ENCODE measurements around the gene PXMP4.

Gene PXMP4

DNA sequence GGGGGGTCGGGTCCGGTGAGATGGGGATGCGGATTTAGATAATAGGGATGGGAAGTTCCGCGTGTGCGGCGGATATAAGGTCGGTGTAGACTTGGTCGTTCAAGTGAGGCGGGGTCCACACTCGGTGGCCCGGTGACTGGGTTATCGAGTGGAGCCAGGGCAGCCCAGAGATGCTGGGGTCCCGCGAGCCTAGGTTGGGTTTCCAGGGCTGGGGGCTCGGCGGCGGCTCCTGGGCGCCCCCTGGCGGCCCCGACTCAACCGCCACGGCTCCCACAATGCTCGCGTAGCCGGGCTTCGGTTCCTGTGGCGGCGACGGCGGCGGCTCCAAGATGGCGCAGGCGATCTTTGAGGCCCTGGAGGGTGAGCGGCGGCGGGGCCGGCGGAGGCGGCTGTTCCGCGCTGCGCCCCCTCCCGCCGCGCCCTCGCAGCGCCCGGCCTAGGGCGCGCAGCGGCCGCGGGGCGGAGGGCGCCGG is 11.6 kb upstream of the PXMP4 start, which contains the start of gene ZNF341:
ZNF341 (plus strand) TSS at position 304 of the 473 bp plus-strand sequence; CDS start at position 330, 26 bp downstream.
- peak; percentile 83 for DNase-seq

DNA sequence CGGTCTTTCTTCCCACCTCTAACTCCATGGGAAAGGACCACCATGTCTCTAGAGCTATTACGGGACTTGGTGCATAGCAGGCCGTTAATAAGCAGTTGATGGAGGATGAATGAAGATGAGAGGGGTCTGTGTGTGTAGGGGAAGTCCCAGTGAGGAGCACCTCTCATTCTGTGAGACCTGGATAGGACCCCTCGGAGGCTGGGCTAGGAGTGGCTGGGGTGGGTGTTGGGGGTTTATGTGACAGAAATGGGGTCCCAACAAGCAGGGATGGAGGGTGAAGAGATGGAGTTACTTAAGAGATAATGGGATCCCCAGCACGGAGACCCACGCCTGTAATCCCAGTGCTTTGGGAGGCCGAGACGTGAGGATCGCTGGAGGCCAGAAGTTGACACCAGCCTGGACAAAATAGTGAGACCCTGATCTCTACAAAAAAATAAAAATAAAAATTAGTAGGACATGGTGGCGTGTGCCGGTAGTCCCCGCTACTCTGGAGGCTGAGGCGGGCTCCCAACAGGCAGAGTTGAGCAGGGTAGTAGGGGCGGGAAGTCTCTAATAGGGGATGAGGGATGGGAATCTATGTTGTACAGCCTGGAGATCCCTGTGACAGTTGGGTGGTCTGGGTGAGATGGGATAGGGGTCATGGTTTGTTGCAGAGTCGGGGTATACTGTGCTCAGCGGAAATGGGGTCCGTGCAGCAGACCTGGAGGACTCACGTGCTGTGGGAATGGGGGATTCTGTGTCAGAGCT is 11.0 kb upstream of the PXMP4 start:
- no peak for DNase-seq

DNA sequence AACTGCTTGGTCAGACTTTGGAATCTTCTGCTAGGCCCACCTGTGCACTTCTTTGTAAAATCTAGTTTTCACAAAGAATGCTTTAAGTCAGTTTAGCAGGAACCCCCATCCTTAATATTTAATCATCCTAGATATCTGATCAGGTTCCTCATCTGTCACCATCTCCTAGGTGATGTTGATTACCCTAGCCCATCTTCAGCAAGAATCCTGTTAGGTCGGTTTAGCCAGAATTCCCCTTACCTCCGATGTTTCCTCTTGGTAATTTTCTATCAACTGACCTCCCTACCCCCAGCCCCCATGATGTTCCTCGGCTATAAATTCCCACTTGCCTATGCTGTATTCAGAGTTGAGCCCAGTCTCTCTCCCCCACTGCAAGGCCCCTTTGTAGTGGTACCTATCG is 9.0 kb upstream of the PXMP4 start:
- no peak for DNase-seq

DNA sequence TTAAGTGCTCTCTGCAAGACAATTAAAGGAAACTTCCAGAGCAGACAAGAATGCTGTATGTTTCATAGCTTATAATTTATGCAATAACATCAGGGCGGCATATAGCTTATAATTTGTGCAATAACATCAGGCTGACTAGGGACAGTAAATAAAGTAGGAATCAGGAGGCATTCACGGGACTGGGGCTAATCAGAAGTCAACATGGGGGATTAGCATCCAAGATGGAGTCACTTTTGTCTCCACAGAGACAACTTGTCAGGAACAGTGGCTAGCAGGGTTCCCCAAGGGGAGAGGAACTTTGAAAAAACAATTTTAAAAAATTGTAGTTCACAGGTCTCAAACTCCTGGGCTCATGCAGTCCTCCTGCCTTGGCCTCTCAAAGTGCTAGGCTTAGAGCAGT is 8.4 kb upstream of the PXMP4 start:
- DNase-seq, result no peak

DNA sequence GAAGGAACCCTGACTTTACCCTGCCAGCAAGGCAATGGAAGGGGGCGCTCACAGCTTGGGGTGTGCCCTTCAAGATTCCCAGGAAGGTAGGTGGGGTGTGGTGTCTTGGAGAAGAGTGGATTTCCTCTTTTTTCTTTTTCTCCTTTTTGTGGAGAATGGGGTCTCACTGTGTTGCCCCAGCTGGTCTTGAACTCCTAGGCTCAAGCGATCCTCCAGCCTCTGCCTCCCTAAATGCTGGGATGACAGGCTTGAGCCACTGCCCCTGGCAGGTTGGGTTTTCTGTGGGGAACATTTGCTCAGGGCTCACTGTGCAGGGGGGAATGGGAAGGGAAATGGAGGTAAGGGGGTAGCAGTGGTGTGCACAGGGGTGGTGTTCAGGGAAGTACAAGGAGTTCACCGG is 7.7 kb upstream of the PXMP4 start:
- no peak for DNase-seq

DNA sequence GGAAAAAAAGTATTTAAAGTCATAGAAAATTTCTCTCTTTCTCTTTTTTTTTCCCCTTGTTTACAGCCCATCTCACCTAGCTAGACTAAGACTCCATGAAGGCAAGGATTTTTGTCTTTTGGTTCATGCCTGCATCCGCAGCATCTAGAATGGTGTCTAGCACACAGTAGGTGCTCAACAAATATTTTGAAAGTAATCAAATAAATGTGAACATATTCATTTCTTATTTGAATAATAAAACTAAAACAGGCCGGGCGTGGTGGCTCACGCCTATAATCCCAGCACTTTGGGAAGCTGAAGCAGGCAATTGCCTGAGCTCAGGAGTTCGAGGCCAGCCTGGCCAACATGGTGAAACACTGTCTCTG is 7.0 kb upstream of the PXMP4 start:
- DNase-seq, result no peak

DNA sequence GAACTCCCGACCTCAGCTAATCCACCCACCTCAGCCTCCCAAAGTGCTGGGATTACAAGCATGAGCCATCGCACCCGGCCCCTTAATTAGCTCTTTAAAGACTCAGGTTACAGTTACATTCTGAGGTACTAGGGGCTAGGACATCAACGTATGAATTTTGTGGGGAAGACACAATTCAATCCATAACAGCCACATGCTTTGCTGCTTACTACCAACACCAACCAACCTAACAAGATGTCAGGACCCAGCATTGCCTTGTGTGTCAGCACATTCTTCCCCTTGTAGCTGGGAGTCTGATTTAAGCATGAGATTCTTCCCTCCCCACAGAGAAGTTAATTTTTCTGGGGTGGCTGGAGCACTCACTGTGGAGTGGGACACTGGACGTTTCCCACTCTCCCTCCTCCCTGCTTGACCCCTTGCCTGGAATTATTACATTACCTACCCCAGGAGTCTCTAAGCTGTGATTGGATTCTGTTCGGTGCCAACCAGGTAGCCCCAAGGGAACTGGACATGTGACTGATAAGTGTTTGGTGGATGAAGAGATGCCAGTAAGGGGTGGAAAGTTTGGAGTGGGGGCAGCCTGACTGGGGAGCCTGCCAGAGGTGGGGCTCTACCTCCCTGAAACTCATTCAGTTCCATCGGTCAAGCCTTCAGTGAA is 5.6 kb upstream of the PXMP4 start:
- DNase-seq, result no peak

DNA sequence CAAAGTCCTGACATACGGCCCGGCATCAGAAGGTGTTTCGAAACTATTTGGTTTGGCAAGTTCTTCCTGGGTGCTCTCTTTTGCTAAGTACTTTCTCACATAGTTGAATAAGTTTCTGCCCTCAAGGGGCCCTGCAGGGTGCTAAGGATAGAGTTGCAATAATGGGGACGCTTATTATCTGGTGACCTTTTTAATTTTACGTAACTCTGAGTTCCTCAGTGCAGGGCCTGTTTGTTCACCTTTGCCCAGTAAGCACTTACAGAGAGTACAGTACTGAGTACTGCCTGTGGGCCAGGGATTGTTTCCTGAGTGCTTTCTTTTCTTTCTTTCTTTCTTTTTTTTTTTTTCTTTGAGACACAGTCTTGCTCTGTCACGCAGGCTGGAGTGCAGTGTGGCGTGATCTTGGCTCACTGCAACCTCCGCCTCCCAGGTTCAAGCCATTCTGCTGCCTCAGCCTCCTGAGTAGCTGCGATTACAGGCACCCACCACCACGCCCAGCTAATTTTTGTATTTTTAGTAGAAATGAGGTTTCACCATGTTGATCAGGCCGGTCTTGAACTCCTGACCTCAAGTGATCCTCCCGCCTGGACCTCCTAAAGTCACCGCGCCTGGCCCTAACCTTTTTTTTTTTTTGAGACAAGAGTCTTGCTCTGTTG is 4.5 kb upstream of the PXMP4 start:
- DNase-seq, result no peak

DNA sequence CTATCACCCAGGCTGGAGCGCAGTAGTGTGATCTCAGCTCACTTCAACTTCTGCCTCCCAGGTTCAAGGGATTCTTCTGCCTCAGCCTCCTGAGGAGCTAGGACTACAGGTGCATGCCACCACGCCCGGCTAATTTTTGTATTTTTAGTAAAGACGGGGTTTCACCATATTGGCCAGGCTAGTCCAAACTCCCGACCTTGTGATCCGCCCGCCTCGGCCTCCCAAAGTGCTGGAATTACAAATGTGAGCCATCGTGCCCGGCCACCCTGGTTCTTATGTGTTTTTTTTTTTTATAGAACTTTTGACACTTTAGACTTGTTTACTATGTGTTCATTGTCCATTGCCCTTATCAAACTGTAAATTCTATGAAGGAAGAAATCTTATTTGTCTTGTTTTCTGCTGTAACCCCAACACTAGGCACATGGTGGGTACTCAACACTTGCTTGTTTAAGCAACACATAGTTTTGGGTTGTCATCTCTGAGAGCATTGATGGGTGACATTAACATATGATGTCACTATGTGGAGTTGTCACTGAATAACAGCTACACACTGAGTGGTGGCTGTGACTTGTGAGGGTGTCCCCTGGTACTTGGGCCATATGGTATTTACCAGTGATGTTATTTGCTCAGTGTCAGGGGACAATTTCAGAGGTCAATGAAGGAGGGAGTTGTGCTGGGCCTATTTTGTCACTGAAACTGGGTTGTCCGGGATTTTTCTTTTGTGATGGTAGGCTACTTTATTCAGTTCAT is 1.5 kb upstream of the PXMP4 start:
- no peak for DNase-seq

DNA sequence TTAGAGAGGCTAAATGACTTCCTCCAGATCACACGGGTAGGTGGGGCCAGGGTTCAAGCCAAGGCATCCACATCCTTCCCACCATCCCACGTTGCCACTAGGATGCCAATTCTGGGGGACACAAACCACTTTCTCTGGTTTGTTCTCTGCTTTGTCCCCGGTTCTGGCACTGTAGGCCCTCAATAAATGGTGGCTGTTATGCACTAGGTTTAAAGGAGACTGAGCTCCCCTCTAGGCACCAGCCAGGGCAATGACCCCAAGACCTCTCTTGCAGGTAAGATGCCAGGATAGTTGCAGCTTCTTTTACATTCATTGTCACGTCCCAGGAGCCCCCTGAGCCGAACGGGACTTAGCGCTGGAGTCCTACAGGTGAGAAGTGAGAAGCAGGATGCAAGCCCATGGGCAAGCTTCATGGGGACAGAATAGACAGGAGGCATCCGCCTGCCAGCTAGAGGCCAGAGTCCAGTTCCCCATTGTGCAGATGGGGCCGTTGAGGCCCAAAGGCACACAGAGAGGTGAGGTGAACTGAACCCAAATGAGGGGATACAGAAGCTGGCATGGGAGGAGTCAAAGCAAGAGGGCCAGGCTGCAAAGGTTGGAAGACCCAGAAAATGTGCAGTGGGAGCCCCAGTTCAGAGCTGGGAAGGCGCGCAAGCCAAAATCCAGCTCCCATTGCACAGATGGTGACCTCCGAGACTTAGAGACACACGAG is 677 bp downstream of the PXMP4 start:
- no peak for DNase-seq

DNA sequence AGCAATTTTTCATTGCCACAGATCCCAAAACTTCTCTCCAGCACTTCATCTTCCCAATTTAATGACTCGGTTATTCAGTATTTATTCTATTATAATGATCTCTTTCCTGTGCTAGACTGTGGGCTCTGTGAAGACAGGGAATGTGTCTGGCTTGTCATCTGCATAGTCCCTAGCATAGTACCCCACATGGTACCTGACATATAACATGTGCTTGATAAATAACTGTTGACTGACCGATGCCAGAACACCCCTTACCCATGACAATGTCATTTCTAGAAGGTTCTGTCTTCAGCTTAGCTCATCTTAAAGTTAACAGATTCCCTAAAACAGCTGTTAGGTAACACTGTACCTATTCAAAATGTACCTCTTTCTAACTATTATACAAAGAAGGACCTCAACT is 3.6 kb downstream of the PXMP4 start:
- no peak for DNase-seq

DNA sequence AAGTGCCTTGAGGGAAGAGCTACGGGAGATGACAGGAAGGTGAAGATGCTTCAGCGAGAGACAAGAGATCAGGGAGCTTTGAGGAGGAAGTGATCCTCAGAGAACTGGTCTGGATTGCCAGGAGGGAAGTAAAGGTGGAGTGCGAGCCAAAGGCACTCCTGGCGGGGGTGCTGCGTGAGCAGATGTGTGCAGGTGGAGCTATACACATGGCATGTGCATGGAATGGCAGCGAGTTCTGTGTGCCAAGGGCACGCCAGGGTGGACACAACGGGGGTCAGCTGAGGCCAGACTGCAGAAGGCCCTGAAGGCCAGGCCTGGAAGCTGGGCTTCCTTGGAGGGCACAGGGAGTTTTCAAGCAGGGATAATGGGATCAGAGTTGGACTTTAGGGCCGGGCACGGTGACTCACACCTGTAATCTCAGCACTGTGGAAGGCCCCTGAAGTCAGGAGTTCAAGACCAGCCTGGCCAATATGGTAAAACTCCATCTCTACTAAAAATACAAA is 6.2 kb downstream of the PXMP4 start:
- no peak for DNase-seq

DNA sequence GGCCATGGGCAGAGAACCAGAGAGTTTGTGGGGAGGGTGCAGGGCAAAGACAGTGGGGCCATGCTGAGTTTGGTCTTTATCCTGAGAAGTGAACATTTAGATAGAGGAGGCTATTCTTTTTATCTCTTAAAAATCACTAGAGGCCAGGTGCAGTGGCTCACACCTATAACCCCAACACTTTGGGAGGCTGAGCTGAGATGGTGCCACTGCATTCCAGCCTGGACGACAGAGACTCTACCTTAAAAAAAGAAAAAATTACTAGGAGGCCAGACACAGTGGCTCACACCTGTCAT is 8.7 kb downstream of the PXMP4 start:
- no peak for DNase-seq

DNA sequence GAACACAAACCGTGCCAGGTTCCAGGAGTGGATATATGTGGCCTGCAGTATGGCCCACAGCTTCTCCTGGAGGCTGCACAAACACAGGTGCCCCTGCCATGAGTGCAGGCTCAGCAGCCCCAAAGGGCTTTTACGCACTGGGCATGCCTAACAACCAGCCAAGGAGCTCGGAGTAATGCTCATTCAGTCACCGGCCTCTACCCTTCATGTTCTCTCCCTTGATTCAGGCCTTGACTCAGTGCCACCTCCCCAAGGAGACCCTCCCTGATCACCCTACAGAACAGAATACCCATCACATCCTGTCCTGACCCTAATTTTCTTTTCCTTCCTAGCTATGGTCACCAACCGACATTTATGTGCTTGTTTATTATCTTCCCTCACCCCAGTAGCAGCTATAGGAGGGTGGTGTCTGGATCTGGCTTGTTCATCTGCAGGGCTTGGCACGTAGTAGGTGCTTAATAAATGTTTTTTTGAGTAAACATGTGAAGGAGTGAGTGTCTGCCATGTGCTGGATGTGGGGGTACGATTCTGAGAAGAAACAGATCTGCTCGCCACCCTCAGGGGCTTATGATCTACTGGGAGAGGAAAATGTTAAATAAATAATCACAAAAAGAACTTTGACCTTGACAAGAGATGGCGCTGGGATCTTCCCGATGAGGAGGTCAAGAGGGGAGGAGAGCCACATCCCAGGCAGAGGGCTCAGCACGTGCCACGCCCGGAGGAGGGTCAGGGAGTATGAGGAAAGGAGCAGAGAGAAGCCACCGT is 9.2 kb downstream of the PXMP4 start:
- no peak for DNase-seq

DNA sequence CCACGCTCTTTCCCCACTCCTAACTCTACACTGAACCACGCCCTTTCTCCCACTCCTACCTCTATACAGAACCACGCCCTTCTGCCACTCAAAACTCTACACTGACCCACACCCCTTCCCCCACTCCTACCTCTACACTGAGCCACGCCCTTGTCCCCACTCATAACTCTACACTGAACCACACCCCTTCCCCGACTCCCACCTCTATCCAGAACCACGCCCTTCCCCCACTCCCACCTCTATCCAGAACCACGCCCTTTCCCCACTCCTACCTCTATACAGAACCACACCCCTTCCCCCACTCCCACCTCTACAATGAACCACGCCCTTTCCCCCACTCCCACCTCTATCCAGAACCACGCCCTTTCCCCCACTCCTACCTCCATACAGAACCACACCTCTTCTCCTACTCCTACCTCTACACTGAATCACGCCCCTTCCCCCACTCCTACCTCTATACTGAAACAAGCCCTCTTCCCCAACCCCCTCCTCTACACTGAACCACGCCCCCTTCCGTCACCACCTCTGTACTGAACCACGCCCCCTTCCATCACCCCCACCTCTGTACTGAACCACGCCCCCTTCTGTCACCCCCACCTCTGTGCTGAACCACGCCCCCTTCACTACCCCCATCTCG is 10.1 kb downstream of the PXMP4 start:
- no peak for DNase-seq

DNA sequence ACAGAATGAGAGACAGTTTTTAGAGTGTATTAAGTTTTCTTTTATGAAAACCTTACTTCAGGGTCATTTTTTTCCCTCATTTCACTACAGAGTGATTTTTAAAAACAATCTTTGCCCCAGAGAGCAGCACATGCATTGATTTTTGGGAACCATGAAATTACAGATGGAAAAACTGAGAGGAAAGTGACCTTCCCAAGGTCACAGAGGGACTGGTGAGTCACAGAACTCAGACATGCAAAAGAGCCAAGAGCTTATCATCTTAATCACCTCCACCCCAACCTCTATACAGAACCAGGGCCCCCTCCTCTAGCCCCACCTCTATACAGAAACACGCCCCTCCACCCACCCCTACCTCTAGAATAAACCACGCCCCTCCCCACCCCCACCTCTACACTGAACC is 10.7 kb downstream of the PXMP4 start:
- no peak for DNase-seq

DNA sequence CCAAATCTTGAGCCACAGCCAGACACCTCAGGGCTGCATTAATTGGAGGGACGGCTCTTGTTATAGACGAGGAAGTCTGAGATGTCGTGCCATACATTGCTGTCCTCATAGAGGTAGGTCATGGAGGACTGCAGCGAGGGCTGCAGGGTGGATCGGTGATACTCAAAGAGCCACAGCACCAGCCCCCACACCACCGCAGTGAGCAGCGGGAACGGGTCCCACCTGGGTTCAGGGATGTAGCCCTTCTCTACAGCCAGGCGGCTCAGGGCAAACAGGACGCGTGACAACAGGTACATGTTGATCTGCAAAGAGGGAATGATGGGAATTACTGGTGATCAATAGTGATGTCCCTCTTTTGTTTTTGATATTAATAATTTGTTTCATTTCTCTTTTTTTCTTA is 12.4 kb downstream of the PXMP4 start:
- DNase-seq, result no peak

DNA sequence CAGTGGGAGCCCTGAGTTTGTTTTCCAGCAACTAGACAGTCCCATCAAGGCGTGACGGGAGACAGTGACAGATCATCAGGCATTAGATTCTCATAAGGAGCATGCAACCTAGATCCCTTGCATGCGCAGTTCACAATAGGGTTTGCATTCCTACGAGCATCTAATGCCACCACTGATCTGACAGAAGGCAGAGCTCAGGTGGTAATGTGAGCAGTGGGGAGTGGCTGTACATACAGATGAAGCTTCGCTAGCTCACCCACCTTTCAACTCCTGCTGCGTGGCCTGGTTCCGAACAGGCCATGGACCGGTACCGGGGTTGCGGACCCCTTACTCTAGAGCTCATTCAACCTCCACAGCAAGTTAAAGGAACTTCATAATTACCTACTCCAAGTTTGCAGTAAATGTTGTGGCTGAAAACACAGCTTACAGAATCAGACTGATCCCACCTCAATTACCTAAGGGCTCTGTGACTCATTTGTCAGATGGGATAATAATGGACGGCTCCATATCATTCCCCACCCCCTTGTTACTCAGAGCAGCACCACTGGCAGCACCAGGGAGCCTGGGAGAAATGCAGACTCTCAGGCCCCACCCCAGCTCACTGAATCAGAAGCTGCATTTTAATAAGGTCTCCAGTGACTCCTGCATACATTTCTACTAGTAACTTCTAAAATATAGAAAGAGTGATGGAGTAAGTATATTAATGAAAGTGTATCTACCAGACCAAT is 15.7 kb downstream of the PXMP4 start:
- DNase-seq, result no peak

DNA sequence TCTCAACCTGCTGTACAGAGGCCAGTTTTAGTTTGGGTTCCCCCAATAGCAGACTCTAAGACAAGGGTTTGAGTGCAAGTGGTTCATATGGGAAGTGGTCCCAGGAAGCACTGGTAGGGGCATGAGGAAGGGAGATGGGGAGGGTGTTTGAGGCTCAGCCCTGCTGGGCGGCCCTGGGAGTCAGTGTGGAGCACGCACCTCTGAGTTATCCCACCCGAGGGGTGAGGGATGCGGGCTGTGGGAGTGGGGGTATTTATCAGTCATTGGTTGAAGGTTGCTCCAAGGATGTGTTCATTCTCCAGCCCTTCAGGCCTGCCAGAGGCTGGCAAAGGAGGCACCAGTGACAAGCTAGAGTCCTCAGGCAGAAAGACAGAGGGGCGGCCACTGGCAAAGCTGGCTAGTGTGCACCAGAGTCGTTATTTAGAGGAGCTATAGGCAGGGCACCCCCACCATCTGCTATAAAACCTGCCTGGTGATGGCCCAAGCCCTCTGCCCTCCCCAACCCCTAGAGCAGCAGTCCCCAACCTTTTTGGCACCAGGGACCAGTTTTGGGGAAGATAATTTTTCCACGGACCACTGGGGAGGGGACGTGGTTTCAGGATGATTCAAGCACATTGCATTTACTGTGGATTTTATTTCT is 16.5 kb downstream of the PXMP4 start:
- no peak for DNase-seq

DNA sequence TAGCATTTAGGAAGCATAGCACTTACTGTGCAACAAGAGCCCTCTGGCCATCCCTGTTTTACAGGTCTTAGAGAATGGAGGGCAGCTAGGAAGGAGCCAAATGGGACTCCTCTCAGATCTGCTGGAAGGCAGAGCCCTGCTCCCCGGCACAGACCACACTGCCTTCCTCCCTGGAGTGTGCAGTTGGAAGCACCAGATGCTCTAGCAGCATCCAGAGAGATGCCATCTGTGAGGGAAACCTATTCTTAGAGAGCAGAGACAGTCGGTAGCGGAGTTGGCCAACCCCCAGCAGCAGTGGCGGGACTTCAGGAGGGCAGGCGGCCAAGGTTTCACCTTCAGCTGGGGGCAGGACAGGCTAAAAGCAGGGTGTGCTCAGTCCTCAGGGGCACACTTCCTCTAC is 17.2 kb downstream of the PXMP4 start:
- no peak for DNase-seq
